ENCODE results near the gene SHBG. TPM values are rescaled to one million over a fixed set of nuclear protein-coding genes. Genes with fewer than 3 reads are reported as not detected.
"Not testable (repeated sequence)": the region's sequence is repeated elsewhere in the genome, so short reads cannot be mapped to it uniquely, and the experiment has no call there.

The SHBG gene
- total RNA-seq, 1 experiment from 2014 or later, result 0.14 TPM

- not testable (repeated sequence) for H3K4me3 ChIP-seq; H3K4me1 ChIP-seq; H3K36me3 ChIP-seq; H3K27ac ChIP-seq; H3K9me3 ChIP-seq (replicated peaks); DNase-seq; H3K27me3 ChIP-seq
These were observed 4.2 kb upstream of the SHBG start for GRCh38 chr17:7625749-7626148.

GRCh38 chr17:7626307-7626706 lies 3.6 kb upstream of the SHBG start:
- H3K9me3 ChIP-seq (replicated peaks), result no peaks in the 10 kb centered on the region
- H3K27me3 ChIP-seq, result no peaks in the 10 kb centered on the region
- no peaks in the 10 kb centered on the region for H3K36me3 ChIP-seq
- H3K27ac ChIP-seq, result no peak overlapping the region
- H3K4me1 ChIP-seq, result no peaks in the 10 kb centered on the region
- DNase-seq, result no peak
- H3K4me3 ChIP-seq, result no peak overlapping the region

- H3K4me1 ChIP-seq, result no peaks in the 10 kb centered on the region
- DNase-seq, result no peak
- H3K27me3 ChIP-seq, result no peaks in the 10 kb centered on the region
- H3K36me3 ChIP-seq, result no peaks in the 10 kb centered on the region
- peak overlapping the region; percentile 74; the same call in 1 of the 2 replicates for H3K27ac ChIP-seq
- H3K4me3 ChIP-seq, result peak overlapping the region; percentile 77
- H3K9me3 ChIP-seq (replicated peaks), result no peaks in the 10 kb centered on the region
These were observed 3.0 kb upstream of the SHBG start for GRCh38 chr17:7626956-7627249.

GRCh38 chr17:7627250-7628121 lies 2.4 kb upstream of the SHBG start, which contains the start of gene SAT2:
TSS of gene SAT2 (minus strand) at chr17:7627821. CDS start at chr17:7627635, 186 bp downstream.
- Histone ChIP-seq H3K27me3 (no peaks in the 10 kb centered on the region), H3K27ac (peak within 1 kb of the TSS; percentile 74), H3K4me1 (no peaks in the 10 kb centered on the region), H3K9me3 (replicated peaks) (no peaks in the 10 kb centered on the region), H3K36me3 (no peaks in the 10 kb centered on the region), H3K4me3 (peak within 1 kb of the TSS; percentile 77)
- peak; percentile 92 to 94 for DNase-seq

- Histone ChIP-seq H3K27me3 (no peaks in the 10 kb centered on the region), H3K27ac (no peak overlapping the region), H3K9me3 (replicated peaks) (no peaks in the 10 kb centered on the region), H3K36me3 (no peaks in the 10 kb centered on the region), H3K4me3 (no peak overlapping the region), H3K4me1 (no peaks in the 10 kb centered on the region)
- no peak for DNase-seq
These were observed 1.8 kb downstream of the SHBG start for GRCh38 chr17:7631398-7632380.

GRCh38 chr17:7632492-7632894 lies 2.6 kb downstream of the SHBG start:
- H3K9me3 ChIP-seq (replicated peaks), result no peaks in the 10 kb centered on the region
- H3K36me3 ChIP-seq, result no peaks in the 10 kb centered on the region
- H3K27me3 ChIP-seq, result no peaks in the 10 kb centered on the region
- H3K4me3 ChIP-seq, result no peak overlapping the region
- DNase-seq, result peak; percentile 27 to 48
- H3K4me1 ChIP-seq, result no peaks in the 10 kb centered on the region
- H3K27ac ChIP-seq, result no peak overlapping the region

- H3K27ac ChIP-seq, result no peak overlapping the region
- no peak for DNase-seq
- no peaks in the 10 kb centered on the region for H3K9me3 ChIP-seq (replicated peaks)
- H3K4me1 ChIP-seq, result no peaks in the 10 kb centered on the region
- no peaks in the 10 kb centered on the region for H3K27me3 ChIP-seq
- H3K36me3 ChIP-seq, result no peaks in the 10 kb centered on the region
- no peak overlapping the region for H3K4me3 ChIP-seq
These were observed 3.2 kb downstream of the SHBG start for GRCh38 chr17:7633093-7633492.

GRCh38 chr17:7634384-7634783 lies 4.4 kb downstream of the SHBG start:
- no peaks in the 10 kb centered on the region for H3K36me3 ChIP-seq
- no peak overlapping the region for H3K27ac ChIP-seq
- H3K4me3 ChIP-seq, result no peak overlapping the region
- DNase-seq, result peak; percentile 63 to 70
- no peaks in the 10 kb centered on the region for H3K9me3 ChIP-seq (replicated peaks)
- H3K4me1 ChIP-seq, result no peaks in the 10 kb centered on the region
- no peaks in the 10 kb centered on the region for H3K27me3 ChIP-seq

GRCh38 chr17:7636163-7636562 lies 6.2 kb downstream of the SHBG start:
- H3K36me3 ChIP-seq, result no peaks in the 10 kb centered on the region
- H3K27me3 ChIP-seq, result no peaks in the 10 kb centered on the region
- no peaks in the 10 kb centered on the region for H3K9me3 ChIP-seq (replicated peaks)
- H3K27ac ChIP-seq, result no peak overlapping the region
- no peak overlapping the region for H3K4me3 ChIP-seq
- no peaks in the 10 kb centered on the region for H3K4me1 ChIP-seq
- no peak for DNase-seq

GRCh38 chr17:7640783-7641182 lies 10.8 kb downstream of the SHBG start:
- H3K9me3 ChIP-seq (replicated peaks), result no peaks in the 10 kb centered on the region
- no peak overlapping the region for H3K27ac ChIP-seq
- no peak for DNase-seq
- H3K36me3 ChIP-seq, result no peaks in the 10 kb centered on the region
- no peaks in the 10 kb centered on the region for H3K27me3 ChIP-seq
- H3K4me3 ChIP-seq, result no peak overlapping the region
- no peaks in the 10 kb centered on the region for H3K4me1 ChIP-seq

GRCh38 chr17:7641635-7642034 lies 11.7 kb downstream of the SHBG start:
- not testable (repeated sequence) for DNase-seq; H3K9me3 ChIP-seq (replicated peaks); H3K4me3 ChIP-seq; H3K27ac ChIP-seq; H3K36me3 ChIP-seq; H3K4me1 ChIP-seq; H3K27me3 ChIP-seq

- H3K36me3 ChIP-seq, result no peaks in the 10 kb centered on the region
- H3K9me3 ChIP-seq (replicated peaks), result no peaks in the 10 kb centered on the region
- H3K27ac ChIP-seq, result no peak overlapping the region
- no peak for DNase-seq
- no peak overlapping the region for H3K4me3 ChIP-seq
- H3K27me3 ChIP-seq, result no peaks in the 10 kb centered on the region
- no peaks in the 10 kb centered on the region for H3K4me1 ChIP-seq
These were observed 14.8 kb downstream of the SHBG start for GRCh38 chr17:7644775-7645174.

- no peak overlapping the region for H3K27ac ChIP-seq
- no peaks in the 10 kb centered on the region for H3K4me1 ChIP-seq
- no peak overlapping the region for H3K4me3 ChIP-seq
- DNase-seq, result no peak
- no peaks in the 10 kb centered on the region for H3K36me3 ChIP-seq
- no peaks in the 10 kb centered on the region for H3K9me3 ChIP-seq (replicated peaks)
- H3K27me3 ChIP-seq, result peaks cover 5% of the 10 kb centered on the region; the same call in 1 of the 2 replicates
These were observed 16.5 kb downstream of the SHBG start for GRCh38 chr17:7646457-7646856.

- Histone ChIP-seq H3K36me3 (no peaks in the 10 kb centered on the region), H3K27me3 (peaks cover 7% of the 10 kb centered on the region; the same call in 1 of the 2 replicates), H3K4me1 (no peaks in the 10 kb centered on the region), H3K27ac (no peak overlapping the region), H3K4me3 (no peak overlapping the region), H3K9me3 (replicated peaks) (no peaks in the 10 kb centered on the region)
- no peak for DNase-seq
These were observed 17.1 kb downstream of the SHBG start for GRCh38 chr17:7647018-7647417.

GRCh38 chr17:7650509-7651096 lies 20.7 kb downstream of the SHBG start, which contains the start of gene ATP1B2:
TSS of gene ATP1B2 (plus strand) at chr17:7650926. CDS start at chr17:7651519, 593 bp downstream.
- Histone ChIP-seq H3K27me3 (peaks cover 7% of the 10 kb centered on the region; the same call in 1 of the 2 replicates), H3K4me1 (no peaks in the 10 kb centered on the region), H3K9me3 (replicated peaks) (no peaks in the 10 kb centered on the region), H3K36me3 (no peaks in the 10 kb centered on the region), H3K4me3 (peak within 1 kb of the TSS; percentile 41), H3K27ac (no peak within 1 kb of the TSS)
- peak; percentile 83 for DNase-seq
